ENCODE measurements around the gene RTL1. TPM values are rescaled to one million over a fixed set of nuclear protein-coding genes. Genes with fewer than 3 reads are reported as not detected.
A peak's percentile ranks its signal among the peaks of the same experiment; 100 is the strongest.

RTL1 gene
- total and polyA plus RNA-seq, 11 donors, result not detected

- 87 to 94% (median 89%) methylated on average over 13 of the region's 13 CpGs for WGBS, 4 donors
- DNase-seq, result peak in 2 of 5 donors; percentile 14 to 17
- H3K27ac ChIP-seq, result no peak overlapping the region
- intact Hi-C loops (cut with DNase I), result no loop called here
- H3K9me3 ChIP-seq, result no peaks in the 10 kb centered on the region
- H3K4me1 ChIP-seq, result no peaks in the 10 kb centered on the region
- TF ChIP-seq CTCF (IDR thresholded peaks at IDR 0.05), result no peak
- no peak for TF ChIP-seq POLR2A (IDR thresholded peaks at IDR 0.05)
- H3K36me3 ChIP-seq, result no peaks in the 10 kb centered on the region
- ATAC-seq, result no peak
- peaks cover 0 to 7% (median 0%) of the 10 kb centered on the region in 9 donors for H3K27me3 ChIP-seq
- no peak overlapping the region for H3K4me3 ChIP-seq
Measured at GRCh38 chr14:100884456-100884855, 19.1 kb downstream of the RTL1 start.

GRCh38 chr14:100883789-100884101 lies 19.8 kb downstream of the RTL1 start:
- Histone ChIP-seq H3K9me3 (no peaks in the 10 kb centered on the region), H3K4me3 (no peak overlapping the region), H3K36me3 (no peaks in the 10 kb centered on the region), H3K27ac (no peak overlapping the region), H3K4me1 (no peaks in the 10 kb centered on the region), H3K27me3 (peaks cover 0 to 7% (median 0%) of the 10 kb centered on the region in 9 donors)
- intact Hi-C loops (cut with DNase I), result no loop called here
- 88 to 95% (median 93%) methylated on average over 6 to 11 of the region's 11 CpGs for WGBS, 4 donors
- TF ChIP-seq CTCF (IDR thresholded peaks at IDR 0.05), result no peak
- no peak for TF ChIP-seq POLR2A (IDR thresholded peaks at IDR 0.05)
- ATAC-seq (no peak), DNase-seq (peak in 2 of 5 donors; percentile 13 to 30)

- Histone ChIP-seq H3K36me3 (no peaks in the 10 kb centered on the region), H3K9me3 (no peaks in the 10 kb centered on the region), H3K27me3 (peaks cover 0 to 10% (median 0%) of the 10 kb centered on the region in 9 donors), H3K27ac (no peak overlapping the region), H3K4me1 (no peaks in the 10 kb centered on the region), H3K4me3 (no peak overlapping the region)
- ATAC-seq, result no peak
- no peak for TF ChIP-seq CTCF (IDR thresholded peaks at IDR 0.05)
- WGBS, 4 donors, result 94 to 97% (median 95%) methylated on average over 31 to 46 of the region's 46 CpGs
- DNase-seq, result peak in 2 of 5 donors; percentile 13 to 59
- intact Hi-C loops (cut with DNase I), result no loop called here
Measured at GRCh38 chr14:100882991-100883788, 20.3 kb downstream of the RTL1 start.

GRCh38 chr14:100882026-100882967 lies 21.2 kb downstream of the RTL1 start:
- ATAC-seq, result no peak

More at GRCh38 chr14:100882026-100882967, 21.2 kb downstream of the RTL1 start:
- TF ChIP-seq CTCF (IDR thresholded peaks at IDR 0.05) (no peak), POLR2A (IDR thresholded peaks at IDR 0.05) (no peak)
- H3K4me1 ChIP-seq, result no peaks in the 10 kb centered on the region
- 94 to 95% (median 94%) methylated on average over 49 of the region's 49 CpGs for WGBS, 4 donors
- no peak overlapping the region for H3K4me3 ChIP-seq
- H3K27ac ChIP-seq, result no peak overlapping the region
- intact Hi-C loops (cut with DNase I), result no loop called here
- no peaks in the 10 kb centered on the region for H3K9me3 ChIP-seq
- H3K27me3 ChIP-seq, result peaks cover 0 to 19% (median 0%) of the 10 kb centered on the region in 9 donors
- peak in 3 of 5 donors; percentile 10 to 42 (median 15) for DNase-seq
- no peaks in the 10 kb centered on the region for H3K36me3 ChIP-seq

Measured in heart left ventricle (tissue), 16 donors.